ENCODE data around the gene TAOK3. TPM values are rescaled to one million over a fixed set of nuclear protein-coding genes. Genes with fewer than 3 reads are reported as not detected.
A peak's percentile ranks its signal among the peaks of the same experiment; 100 is the strongest.

Gene TAOK3
- total RNA-seq, 2 donors from 2014 or later: 33.4 to 40.6 TPM

- TF ChIP-seq CTCF (conservative IDR thresholded peaks at IDR 0.05): peak; percentile 96
- WGBS, 2 experiments (ENCODE audit: insufficient coverage in 1 of 2, insufficient read length in 1 of 2): 0 to 1% methylated on average over 25 to 101 of the region's 102 CpGs
- H3K4me1 ChIP-seq (ENCODE audit: control insufficient read depth, insufficient read depth, low read length): peaks cover 4% of the 10 kb centered on the region
- no peaks in the 10 kb centered on the region for H3K27me3 ChIP-seq (ENCODE audit: control insufficient read depth, insufficient read depth, low read length, poor library complexity, severe bottlenecking)
- Mint-ChIP-seq H3K36me3 (ENCODE audit: low read depth) (peaks cover 16% of the 10 kb centered on the region), H3K27me3 (ENCODE audit: insufficient read depth) (no peaks in the 10 kb centered on the region), H3K27ac (peak within 1 kb of the TSS; percentile 99), H3K9me3 (no peaks in the 10 kb centered on the region), H3K4me1 (peaks cover 30% of the 10 kb centered on the region), H3K4me3 (peak within 1 kb of the TSS; percentile 85)
- H3K27ac ChIP-seq (ENCODE audit: low read depth, low read length): peak within 1 kb of the TSS; percentile 99
- peak within 1 kb of the TSS; percentile 90 for H3K9ac ChIP-seq (ENCODE audit: extremely low read depth, low read length, poor library complexity, severe bottlenecking)
- H3K36me3 ChIP-seq (ENCODE audit: control insufficient read depth, insufficient read depth, low read length): peaks cover 16% of the 10 kb centered on the region
- H3K4me3 ChIP-seq (ENCODE audit: low read length): peak within 1 kb of the TSS; percentile 98
- DNase-seq: peak; percentile 99
- no peaks in the 10 kb centered on the region for H3K9me3 ChIP-seq (ENCODE audit: control insufficient read depth, low read length)
These were observed 3.6 kb upstream of the TAOK3 start, which contains the start of gene SUDS3 for GRCh38 chr12:118376089-118377020. Gene SUDS3 (plus strand): TSS chr12:118376555. CDS start chr12:118376692, 137 bp downstream.

GRCh38 chr12:118375348-118375747 is 2.6 kb upstream of the TAOK3 start:
- Histone ChIP-seq H3K4me1 (ENCODE audit: control insufficient read depth, insufficient read depth, low read length) (peaks cover 4% of the 10 kb centered on the region), H3K36me3 (ENCODE audit: control insufficient read depth, insufficient read depth, low read length) (peaks cover 13% of the 10 kb centered on the region), H3K27me3 (ENCODE audit: control insufficient read depth, insufficient read depth, low read length, poor library complexity, severe bottlenecking) (no peaks in the 10 kb centered on the region), H3K9ac (ENCODE audit: extremely low read depth, low read length, poor library complexity, severe bottlenecking) (no peak overlapping the region), H3K4me3 (ENCODE audit: low read length) (peak overlapping the region; percentile 98), H3K9me3 (ENCODE audit: control insufficient read depth, low read length) (no peaks in the 10 kb centered on the region), H3K27ac (ENCODE audit: low read depth, low read length) (no peak overlapping the region)
- no peaks in the 10 kb centered on the region for H3K9me3 Mint-ChIP-seq
- peaks cover 36% of the 10 kb centered on the region for H3K4me1 Mint-ChIP-seq
- TF ChIP-seq CTCF (conservative IDR thresholded peaks at IDR 0.05): no peak
- H3K4me3 Mint-ChIP-seq: peak overlapping the region; percentile 85
- peak overlapping the region; percentile 99 for H3K27ac Mint-ChIP-seq
- no peaks in the 10 kb centered on the region for H3K27me3 Mint-ChIP-seq (ENCODE audit: insufficient read depth)
- peaks cover 10% of the 10 kb centered on the region for H3K36me3 Mint-ChIP-seq (ENCODE audit: low read depth)
- 83 to 85% methylated on average over 9 to 10 of the region's 10 CpGs for WGBS, 2 experiments (ENCODE audit: insufficient coverage in 1 of 2, insufficient read length in 1 of 2)
- DNase-seq: peak; percentile 16

- no peak overlapping the region for H3K27ac Mint-ChIP-seq
- H3K9ac ChIP-seq (ENCODE audit: extremely low read depth, low read length, poor library complexity, severe bottlenecking): no peak overlapping the region
- H3K36me3 Mint-ChIP-seq (ENCODE audit: low read depth): peaks cover 6% of the 10 kb centered on the region
- no peak for DNase-seq
- 94 to 95% methylated on average over 5 of the region's 5 CpGs for WGBS, 2 experiments (ENCODE audit: insufficient coverage in 1 of 2, insufficient read length in 1 of 2)
- no peaks in the 10 kb centered on the region for H3K9me3 ChIP-seq (ENCODE audit: control insufficient read depth, low read length)
- peaks cover 9% of the 10 kb centered on the region for H3K36me3 ChIP-seq (ENCODE audit: control insufficient read depth, insufficient read depth, low read length)
- no peak for TF ChIP-seq CTCF (conservative IDR thresholded peaks at IDR 0.05)
- no peak overlapping the region for H3K4me3 Mint-ChIP-seq
- no peaks in the 10 kb centered on the region for H3K27me3 Mint-ChIP-seq (ENCODE audit: insufficient read depth)
- H3K9me3 Mint-ChIP-seq: no peaks in the 10 kb centered on the region
- peaks cover 4% of the 10 kb centered on the region for H3K4me1 ChIP-seq (ENCODE audit: control insufficient read depth, insufficient read depth, low read length)
- H3K27me3 ChIP-seq (ENCODE audit: control insufficient read depth, insufficient read depth, low read length, poor library complexity, severe bottlenecking): no peaks in the 10 kb centered on the region
- no peak overlapping the region for H3K4me3 ChIP-seq (ENCODE audit: low read length)
- peaks cover 36% of the 10 kb centered on the region for H3K4me1 Mint-ChIP-seq
- H3K27ac ChIP-seq (ENCODE audit: low read depth, low read length): no peak overlapping the region
These were observed 2.2 kb upstream of the TAOK3 start for GRCh38 chr12:118374909-118375308.

Data from endodermal cell (in vitro differentiated cells).